Measurements from ENCODE around the gene ZBTB7B.

The ZBTB7B gene

DNA sequence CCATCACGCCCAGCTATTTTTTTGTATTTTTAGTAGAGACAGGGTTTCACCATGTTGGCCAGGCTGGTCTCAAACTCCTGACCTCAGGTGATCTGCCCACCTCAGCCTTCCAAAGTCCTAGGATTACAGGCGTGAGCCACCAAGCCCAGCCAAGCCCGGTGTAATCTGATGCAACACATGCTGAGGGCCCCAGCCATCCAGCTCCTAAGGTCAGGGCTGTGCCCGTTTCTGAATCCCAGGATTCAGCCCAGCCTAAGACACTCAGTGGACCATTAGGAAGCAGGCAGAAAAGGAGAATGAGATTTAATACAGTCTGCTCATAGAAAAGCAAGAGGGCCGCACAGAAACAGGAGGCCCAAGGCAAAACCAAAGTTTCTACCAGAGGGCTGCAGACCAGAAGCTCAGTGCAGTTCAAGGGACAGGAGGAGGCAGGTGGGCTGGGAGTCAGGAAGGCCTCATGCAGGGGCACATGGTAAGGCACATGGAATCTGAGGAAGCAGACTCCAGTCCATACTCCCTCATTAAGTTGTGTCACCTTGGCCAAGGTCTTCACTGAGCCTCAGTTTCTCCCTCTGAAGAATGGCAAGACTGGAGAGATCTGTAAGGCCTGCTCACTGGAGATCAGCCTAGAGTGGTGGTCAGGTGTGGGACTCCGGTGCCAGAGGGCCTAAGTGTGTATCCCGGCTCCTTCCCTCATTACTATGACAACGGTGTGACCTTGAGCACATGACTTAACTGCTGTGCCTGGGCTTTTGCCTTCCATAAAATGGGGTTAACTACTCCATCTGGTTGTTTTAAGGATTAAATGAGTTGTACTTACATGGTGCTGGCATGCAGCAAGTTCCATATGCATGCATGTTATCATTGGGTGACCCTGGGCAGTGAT is 46.1 kb downstream of the ZBTB7B start:
- DNase-seq (ENCODE audit: low spot score in 2 of 2) (no peak), ATAC-seq (ENCODE audit: low read depth) (no peak)
- H3K9me3 Mint-ChIP-seq = no peaks in the 10 kb centered on the region
- H3K27me3 Mint-ChIP-seq = no peaks in the 10 kb centered on the region
- H3K4me1 Mint-ChIP-seq = peaks cover 17% of the 10 kb centered on the region
- H3K36me3 Mint-ChIP-seq = no peaks in the 10 kb centered on the region
- no peak overlapping the region for H3K4me3 Mint-ChIP-seq
- H3K27ac Mint-ChIP-seq = no peak overlapping the region

DNA sequence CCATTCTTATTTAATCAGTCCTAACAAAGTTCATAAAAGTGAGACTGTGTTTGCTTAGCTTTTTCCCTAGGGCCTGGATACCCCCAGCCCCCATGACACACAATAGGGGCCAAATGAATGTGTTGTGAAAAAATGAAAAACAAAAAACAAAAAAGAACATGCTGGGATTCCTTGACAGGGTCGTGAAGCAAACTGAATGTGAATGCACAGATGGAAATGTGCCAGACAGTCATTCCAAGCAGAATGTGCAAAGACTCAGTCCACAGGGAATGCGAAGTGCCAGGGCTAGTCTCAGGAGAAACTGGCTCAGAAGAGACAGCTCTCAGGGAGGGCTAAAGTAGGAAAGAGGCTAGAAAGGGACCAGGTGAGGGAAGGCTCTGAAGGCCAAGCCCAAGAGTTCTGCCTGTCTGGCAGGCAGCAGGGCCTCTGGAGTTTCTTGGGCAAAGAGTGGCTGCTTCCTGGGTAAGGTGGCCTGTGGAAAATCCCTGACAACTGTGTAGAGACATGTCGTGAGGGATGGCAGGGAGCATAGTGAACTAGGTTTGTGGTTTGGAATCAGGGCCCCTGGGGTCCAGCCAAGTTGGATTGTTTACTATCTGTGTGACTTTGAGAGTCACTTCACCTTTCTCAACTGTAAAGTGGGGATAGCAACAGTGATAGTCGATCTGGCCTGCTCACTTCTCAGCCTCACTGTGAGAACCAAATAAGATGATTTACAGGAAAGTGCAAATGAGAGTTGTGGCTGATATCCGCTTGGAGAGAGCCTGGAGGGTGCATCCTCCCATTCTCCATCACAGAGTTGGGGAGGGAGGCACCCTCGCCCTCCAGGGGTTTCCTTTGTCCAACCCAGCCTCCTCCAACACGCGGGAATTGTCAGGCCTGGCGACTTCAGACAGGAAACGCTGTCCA is 47.3 kb downstream of the ZBTB7B start:
- DNase-seq (ENCODE audit: low spot score in 2 of 2) = no peak
- Mint-ChIP-seq H3K4me3 (peak overlapping the region; percentile 91), H3K4me1 (peaks cover 11% of the 10 kb centered on the region), H3K27me3 (no peaks in the 10 kb centered on the region), H3K9me3 (no peaks in the 10 kb centered on the region), H3K36me3 (no peaks in the 10 kb centered on the region), H3K27ac (no peak overlapping the region)
- ATAC-seq (ENCODE audit: low read depth) = no peak

DNA sequence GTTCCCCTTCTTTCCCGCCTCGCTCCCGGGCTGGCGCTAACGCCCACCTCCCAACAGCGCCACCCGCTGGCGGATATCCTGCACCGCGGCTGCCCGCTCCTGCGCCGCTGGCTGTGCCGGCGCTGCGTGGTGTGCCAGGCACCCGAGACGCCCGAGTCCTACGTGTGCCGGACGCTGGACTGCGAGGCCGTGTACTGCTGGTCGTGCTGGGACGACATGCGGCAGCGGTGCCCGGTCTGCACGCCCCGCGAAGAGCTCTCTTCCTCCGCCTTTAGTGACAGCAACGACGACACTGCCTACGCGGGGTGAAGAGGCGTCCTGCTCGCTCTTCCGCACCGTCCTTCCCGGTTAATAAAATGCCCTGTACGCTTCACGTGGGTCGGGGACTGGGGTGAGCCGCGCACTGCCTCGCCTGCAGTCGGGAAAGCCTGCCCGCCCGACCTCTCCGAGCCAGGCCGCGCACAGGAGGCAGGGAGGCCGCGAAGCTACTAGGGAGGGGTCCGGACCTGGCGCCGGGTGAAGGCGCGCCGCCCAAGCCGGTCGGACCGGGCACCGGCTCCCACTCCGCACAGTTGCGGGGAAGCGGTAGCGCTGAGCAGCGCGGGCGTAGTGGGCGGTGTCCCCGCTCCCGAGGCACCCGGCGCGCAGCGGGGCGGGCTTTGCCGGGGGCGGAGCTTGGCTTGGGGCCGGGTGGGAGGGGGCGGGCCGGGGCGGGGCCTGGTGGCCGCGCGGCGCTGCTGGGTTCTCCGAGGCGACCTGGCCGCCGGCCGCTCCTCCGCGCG is 48.1 kb downstream of the ZBTB7B start, which contains the start of gene ADAM15:
ADAM15 (plus strand) TSS at position 757 of the 782 bp plus-strand sequence. CDS start 71 bp downstream, outside the sequence.
- no peaks in the 10 kb centered on the region for H3K27me3 Mint-ChIP-seq
- peak within 1 kb of the TSS; percentile 91 for H3K4me3 Mint-ChIP-seq
- peaks cover 9% of the 10 kb centered on the region for H3K4me1 Mint-ChIP-seq
- H3K27ac Mint-ChIP-seq = no peak within 1 kb of the TSS
- ATAC-seq (ENCODE audit: low read depth) (peak; percentile 77), DNase-seq (ENCODE audit: low spot score in 2 of 2) (peak; percentile 71 to 85)
- H3K9me3 Mint-ChIP-seq = no peaks in the 10 kb centered on the region
- no peaks in the 10 kb centered on the region for H3K36me3 Mint-ChIP-seq

DNA sequence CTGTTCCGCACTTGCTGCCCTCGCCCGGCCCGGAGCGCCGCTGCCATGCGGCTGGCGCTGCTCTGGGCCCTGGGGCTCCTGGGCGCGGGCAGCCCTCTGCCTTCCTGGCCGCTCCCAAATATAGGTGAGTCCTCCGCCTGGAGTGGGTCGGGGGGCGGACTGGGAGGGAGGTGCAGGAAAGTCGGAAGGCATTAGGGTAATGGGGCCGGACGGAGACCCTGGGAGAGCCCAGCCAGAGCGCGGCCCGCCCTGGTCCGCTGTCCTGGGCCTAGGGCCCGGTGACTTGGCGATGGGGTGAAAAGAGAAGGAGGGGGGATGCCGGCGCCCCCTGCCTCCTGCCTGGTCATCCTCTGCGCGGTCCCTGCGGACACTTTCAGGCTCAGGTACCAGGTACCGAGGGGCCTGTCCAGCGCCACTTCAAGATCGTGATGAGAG is 48.8 kb downstream of the ZBTB7B start:
- Mint-ChIP-seq H3K9me3 (no peaks in the 10 kb centered on the region), H3K4me3 (peak overlapping the region; percentile 91), H3K4me1 (peaks cover 9% of the 10 kb centered on the region), H3K36me3 (peaks cover 2% of the 10 kb centered on the region), H3K27me3 (no peaks in the 10 kb centered on the region), H3K27ac (no peak overlapping the region)
- ATAC-seq (ENCODE audit: low read depth) (peak; percentile 2), DNase-seq (ENCODE audit: low spot score in 2 of 2) (no peak)

DNA sequence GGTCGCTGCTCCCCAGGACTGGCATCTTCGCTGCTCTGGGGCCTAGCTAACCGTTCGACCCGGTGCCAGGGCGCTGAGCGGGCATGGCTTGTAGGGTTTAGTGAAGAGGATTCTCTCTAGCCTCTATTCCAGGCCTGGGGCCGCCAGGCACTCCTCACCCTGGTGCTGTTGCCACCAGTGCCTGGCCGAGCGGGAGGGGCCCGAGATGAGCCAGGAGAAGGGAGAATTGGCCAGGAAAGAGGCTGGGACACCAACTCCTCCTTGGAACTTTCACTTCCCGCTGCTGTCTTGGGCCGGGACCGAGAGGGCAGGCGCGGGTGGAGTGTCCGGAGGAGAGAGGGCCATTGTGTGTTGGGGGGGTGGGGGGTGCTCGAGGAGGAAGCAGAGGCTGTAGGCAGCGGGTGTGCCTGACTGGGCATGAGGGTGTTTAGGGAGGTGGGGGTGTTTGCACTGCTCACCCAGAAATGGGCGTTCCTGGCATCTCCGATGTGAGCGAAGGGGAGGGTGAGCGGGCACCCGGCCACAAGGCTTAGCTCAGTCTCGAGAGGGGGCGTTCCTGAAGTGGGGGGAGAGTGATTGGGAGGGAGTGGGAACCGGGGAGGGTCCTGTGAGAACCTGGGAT is 49.3 kb downstream of the ZBTB7B start:
- peaks cover 2% of the 10 kb centered on the region for H3K36me3 Mint-ChIP-seq
- H3K27ac Mint-ChIP-seq = no peak overlapping the region
- H3K4me3 Mint-ChIP-seq = peak overlapping the region; percentile 91
- peaks cover 9% of the 10 kb centered on the region for H3K4me1 Mint-ChIP-seq
- DNase-seq (ENCODE audit: low spot score in 2 of 2) (peak; percentile 30 to 48), ATAC-seq (ENCODE audit: low read depth) (peak; percentile 41)
- H3K27me3 Mint-ChIP-seq = no peaks in the 10 kb centered on the region
- H3K9me3 Mint-ChIP-seq = no peaks in the 10 kb centered on the region

DNA sequence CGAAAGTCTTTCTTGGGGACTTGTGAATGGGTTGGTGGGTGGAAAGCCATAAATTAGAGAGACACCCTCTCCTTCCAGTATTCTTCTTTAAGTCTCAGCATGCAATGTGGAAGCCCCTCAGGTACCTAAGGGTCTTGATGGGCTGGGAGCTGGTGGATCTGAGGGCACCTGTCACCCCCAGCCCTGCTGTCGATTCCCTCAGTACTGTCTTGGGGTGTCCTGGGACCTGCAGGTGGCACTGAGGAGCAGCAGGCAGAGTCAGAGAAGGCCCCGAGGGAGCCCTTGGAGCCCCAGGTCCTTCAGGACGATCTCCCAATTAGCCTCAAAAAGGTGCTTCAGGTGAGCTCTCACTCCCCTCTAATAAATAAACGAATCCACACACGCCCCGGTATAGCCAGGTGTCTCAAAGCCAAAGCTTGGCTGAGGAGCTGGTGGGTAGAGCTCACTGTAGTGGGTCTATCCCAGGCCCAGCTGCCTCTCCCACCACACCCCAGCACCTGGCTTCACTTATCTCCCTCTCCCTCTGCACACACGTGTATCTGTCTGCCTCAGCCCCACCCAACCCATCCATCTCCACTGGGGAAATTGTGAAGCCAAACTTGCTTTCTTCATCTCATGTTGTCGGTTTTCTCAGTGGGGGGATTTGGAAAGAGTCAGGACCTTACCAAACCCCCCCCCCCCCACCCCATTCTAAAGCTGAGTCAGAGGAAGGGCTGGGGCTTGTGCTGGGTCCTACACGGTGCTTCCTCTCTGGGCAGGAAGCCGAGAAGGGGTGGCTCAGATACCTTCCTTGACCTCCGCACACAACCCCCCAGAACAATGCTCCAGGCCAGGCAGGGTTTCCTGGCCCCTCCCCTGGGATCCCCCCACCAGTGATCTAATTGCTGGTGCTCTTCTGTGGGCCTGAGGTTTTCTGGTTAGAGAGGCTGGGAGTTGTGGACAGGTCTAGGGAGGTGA is 50.1 kb downstream of the ZBTB7B start:
- H3K36me3 Mint-ChIP-seq = peaks cover 2% of the 10 kb centered on the region
- H3K4me3 Mint-ChIP-seq = peak overlapping the region; percentile 91
- H3K27ac Mint-ChIP-seq = no peak overlapping the region
- no peaks in the 10 kb centered on the region for H3K9me3 Mint-ChIP-seq
- no peak for DNase-seq (ENCODE audit: low spot score in 2 of 2)
- ATAC-seq (ENCODE audit: low read depth) = peak; percentile 12
- peaks cover 9% of the 10 kb centered on the region for H3K4me1 Mint-ChIP-seq
- no peaks in the 10 kb centered on the region for H3K27me3 Mint-ChIP-seq

DNA sequence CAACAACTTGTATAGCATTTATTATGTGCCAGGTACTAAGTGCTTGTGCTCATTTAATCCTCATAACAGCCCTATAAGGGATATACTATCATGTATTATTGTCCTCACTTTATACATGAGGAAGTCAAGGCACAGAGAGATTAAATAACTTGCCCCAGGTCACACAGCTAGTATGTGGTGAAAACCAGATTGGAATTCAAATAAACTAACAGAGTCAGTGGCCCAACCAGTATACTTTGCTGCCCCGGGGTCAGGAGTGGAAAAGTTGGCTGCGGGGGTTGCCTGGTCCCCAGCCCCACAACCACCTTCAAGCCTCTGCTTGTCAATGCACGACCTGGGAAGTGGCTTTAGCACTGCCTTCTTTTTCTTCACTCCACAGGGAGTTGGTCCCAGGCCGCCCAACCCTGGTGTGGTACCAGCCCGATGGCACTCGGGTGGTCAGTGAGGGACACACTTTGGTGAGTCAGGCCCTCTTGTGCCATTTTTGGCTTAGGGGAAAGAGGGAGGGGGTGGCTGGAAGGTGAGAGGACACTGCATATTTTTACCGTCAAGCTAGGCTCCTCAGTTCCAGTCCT is 51.0 kb downstream of the ZBTB7B start:
- ATAC-seq (ENCODE audit: low read depth) = no peak
- DNase-seq (ENCODE audit: low spot score in 2 of 2) = no peak
- peaks cover 2% of the 10 kb centered on the region for H3K36me3 Mint-ChIP-seq
- H3K27ac Mint-ChIP-seq = no peak overlapping the region
- no peaks in the 10 kb centered on the region for H3K27me3 Mint-ChIP-seq
- no peak overlapping the region for H3K4me3 Mint-ChIP-seq
- H3K9me3 Mint-ChIP-seq = no peaks in the 10 kb centered on the region
- peaks cover 9% of the 10 kb centered on the region for H3K4me1 Mint-ChIP-seq

DNA sequence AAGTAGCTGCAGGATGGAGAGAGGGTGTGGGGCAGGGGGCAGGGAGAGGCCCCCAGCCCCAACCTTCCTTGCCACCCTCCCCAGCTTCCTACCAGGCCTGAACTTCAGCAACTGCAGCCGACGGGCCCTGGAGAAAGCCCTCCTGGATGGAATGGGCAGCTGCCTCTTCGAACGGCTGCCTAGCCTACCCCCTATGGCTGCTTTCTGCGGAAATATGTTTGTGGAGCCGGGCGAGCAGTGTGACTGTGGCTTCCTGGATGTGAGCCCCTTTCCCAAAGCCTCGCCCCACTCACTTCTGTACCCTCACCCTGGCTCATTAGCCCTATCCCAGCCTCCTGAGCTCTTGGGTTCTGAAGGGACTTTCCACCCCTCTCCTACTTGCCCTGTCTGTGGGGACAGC is 54.5 kb downstream of the ZBTB7B start:
- no peak overlapping the region for H3K4me3 Mint-ChIP-seq
- H3K27me3 Mint-ChIP-seq = no peaks in the 10 kb centered on the region
- no peak overlapping the region for H3K27ac Mint-ChIP-seq
- peaks cover 10% of the 10 kb centered on the region for H3K4me1 Mint-ChIP-seq
- H3K9me3 Mint-ChIP-seq = no peaks in the 10 kb centered on the region
- ATAC-seq (ENCODE audit: low read depth) = no peak
- DNase-seq (ENCODE audit: low spot score in 2 of 2) = no peak
- peaks cover 2% of the 10 kb centered on the region for H3K36me3 Mint-ChIP-seq

DNA sequence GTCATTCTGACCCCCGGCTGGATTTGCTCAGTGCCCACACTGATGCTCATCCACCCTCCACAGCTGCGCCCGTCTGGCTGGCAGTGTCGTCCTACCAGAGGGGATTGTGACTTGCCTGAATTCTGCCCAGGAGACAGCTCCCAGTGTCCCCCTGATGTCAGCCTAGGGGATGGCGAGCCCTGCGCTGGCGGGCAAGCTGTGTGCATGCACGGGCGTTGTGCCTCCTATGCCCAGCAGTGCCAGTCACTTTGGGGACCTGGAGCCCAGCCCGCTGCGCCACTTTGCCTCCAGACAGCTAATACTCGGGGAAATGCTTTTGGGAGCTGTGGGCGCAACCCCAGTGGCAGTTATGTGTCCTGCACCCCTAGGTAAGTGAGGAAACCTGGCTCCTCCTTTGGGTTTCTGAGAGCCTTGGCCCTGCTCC is 55.2 kb downstream of the ZBTB7B start:
- H3K4me1 Mint-ChIP-seq = peaks cover 8% of the 10 kb centered on the region
- H3K27me3 Mint-ChIP-seq = no peaks in the 10 kb centered on the region
- peaks cover 2% of the 10 kb centered on the region for H3K36me3 Mint-ChIP-seq
- no peak overlapping the region for H3K4me3 Mint-ChIP-seq
- DNase-seq (ENCODE audit: low spot score in 2 of 2) = no peak
- no peak overlapping the region for H3K27ac Mint-ChIP-seq
- no peaks in the 10 kb centered on the region for H3K9me3 Mint-ChIP-seq
- no peak for ATAC-seq (ENCODE audit: low read depth)

DNA sequence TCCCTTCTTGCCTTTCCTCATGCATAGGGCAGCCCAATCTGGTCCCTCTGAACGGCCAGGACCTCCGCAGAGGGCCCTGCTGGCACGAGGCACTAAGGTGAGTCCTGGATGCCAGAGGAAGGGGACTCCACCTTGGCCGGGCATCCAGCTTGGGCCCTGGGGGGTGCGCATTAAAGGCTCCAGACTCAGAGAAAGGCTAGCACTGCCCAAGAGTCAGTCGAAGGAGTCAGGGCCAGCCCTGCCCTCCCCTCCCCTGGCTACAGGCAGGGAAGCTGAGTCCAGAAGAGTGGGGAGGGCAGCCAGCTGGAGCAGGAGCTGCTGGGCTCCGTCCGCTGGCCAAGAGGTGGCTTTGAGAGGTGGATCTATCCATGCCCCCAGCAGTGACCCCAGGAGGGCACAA is 58.1 kb downstream of the ZBTB7B start:
- Mint-ChIP-seq H3K4me3 (no peak overlapping the region), H3K4me1 (peaks cover 17% of the 10 kb centered on the region), H3K9me3 (no peaks in the 10 kb centered on the region), H3K36me3 (peaks cover 2% of the 10 kb centered on the region), H3K27me3 (no peaks in the 10 kb centered on the region), H3K27ac (no peak overlapping the region)
- DNase-seq (ENCODE audit: low spot score in 2 of 2) (no peak), ATAC-seq (ENCODE audit: low read depth) (no peak)

DNA sequence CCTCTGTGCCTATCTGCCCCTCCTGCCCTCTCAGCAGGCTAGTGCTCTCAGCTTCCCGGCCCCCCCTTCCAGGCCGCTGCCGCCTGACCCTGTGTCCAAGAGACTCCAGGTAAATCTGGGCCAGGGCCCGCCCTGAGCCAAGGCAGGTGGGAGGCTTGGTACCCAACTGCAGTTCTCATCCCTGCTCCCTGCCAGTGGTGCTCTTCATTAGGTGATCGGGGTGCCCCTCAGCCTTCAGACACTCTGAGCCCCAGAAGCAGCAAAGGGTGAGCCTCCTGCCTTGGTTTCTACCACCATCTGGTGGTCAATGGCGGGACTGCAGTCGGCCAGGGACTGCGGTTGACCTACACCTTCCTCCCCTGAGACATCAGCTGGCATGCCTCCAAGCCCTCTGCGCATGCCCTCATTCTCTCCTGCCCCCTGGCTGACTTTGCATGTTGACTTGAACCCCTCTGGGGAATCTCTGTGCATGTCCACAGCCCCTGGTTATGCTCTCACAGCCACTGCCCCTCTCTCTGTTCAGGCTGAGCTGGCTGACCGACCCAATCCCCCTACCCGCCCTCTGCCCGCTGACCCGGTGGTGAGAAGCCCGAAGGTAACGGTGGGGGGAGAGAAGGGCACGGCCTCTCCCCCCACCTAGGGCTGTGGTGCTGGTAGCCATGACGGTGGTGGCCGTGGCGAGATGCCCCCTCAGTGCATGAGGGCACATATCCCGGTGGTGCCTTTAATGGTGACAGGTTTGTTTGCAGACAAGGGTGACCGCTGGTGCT is 59.0 kb downstream of the ZBTB7B start:
- H3K27me3 Mint-ChIP-seq = no peaks in the 10 kb centered on the region
- peak overlapping the region; percentile 35 for H3K4me3 Mint-ChIP-seq
- DNase-seq (ENCODE audit: low spot score in 2 of 2) (peak; percentile 100), ATAC-seq (ENCODE audit: low read depth) (peak; percentile 53)
- H3K9me3 Mint-ChIP-seq = no peaks in the 10 kb centered on the region
- peaks cover 20% of the 10 kb centered on the region for H3K4me1 Mint-ChIP-seq
- H3K36me3 Mint-ChIP-seq = peaks cover 2% of the 10 kb centered on the region
- H3K27ac Mint-ChIP-seq = no peak overlapping the region
